Lower leg skin (tissue), 4 donors: ENCODE measurements around the gene PDK2. TPM values are rescaled to one million over a fixed set of nuclear protein-coding genes. Genes with fewer than 3 reads are reported as not detected.

Experiments
- DNase-seq, 2 donors: peaks; one replicate each; pipeline ENCODE4 v3.0.0-alpha.2; 2019; ENCODE audit warnings: low spot score in 2 of 2
- H3K4me3 ChIP-seq: fragments of 200-600 bp; sonication (generic); 2 replicates; pipeline ENCODE4 v1.5.1; 2017; ENCODE audit warnings: mild to moderate bottlenecking, low read depth; ENCODE audit not compliant: poor library complexity, severe bottlenecking
- POLR2A ChIP-seq, 2 donors: fragments of 450-650 bp; IDR thresholded peaks; one replicate each; pipeline ENCODE4 v1.6.1; 2016 to 2017; ENCODE audit warnings: antibody characterized with exemption in 2 of 2, mild to moderate bottlenecking in 1 of 2, moderate library complexity in 1 of 2
- WGBS, 2 donors: methylation state at CpG; one replicate each; pipeline ENCODE4 v1.1.5; 2018; 5-methylcytosine and 5-hydroxymethylcytosine counted together
- intact Hi-C: fragments of 100-400 bp; cut with DNase I; formaldehyde crosslinking; loops from one replicate; pipeline ENCODE4 v1.15.0; 2023; ENCODE audit warnings: low total_unique reads
- total RNA-seq, 4 donors: library from RNA; depleted of rRNA; stranded (reverse); fragments of >200 nt; gene quantifications; one replicate each; pipeline ENCODE4 v1.1.0, GENCODE V29; 2016
- TF ChIP-seq, protein P1 (sequence below), 3 donors: fragments of 450-650 bp; IDR thresholded peaks; one replicate each; pipeline ENCODE4 v1.5.1; 2016; ENCODE audit warnings: antibody characterized with exemption in 3 of 3, mild to moderate bottlenecking in 3 of 3, moderate library complexity in 2 of 3

Gene PDK2
- total RNA-seq, 4 donors from 2014 or later, result 35.6 to 86.6 (median 57.0) TPM

DNA sequence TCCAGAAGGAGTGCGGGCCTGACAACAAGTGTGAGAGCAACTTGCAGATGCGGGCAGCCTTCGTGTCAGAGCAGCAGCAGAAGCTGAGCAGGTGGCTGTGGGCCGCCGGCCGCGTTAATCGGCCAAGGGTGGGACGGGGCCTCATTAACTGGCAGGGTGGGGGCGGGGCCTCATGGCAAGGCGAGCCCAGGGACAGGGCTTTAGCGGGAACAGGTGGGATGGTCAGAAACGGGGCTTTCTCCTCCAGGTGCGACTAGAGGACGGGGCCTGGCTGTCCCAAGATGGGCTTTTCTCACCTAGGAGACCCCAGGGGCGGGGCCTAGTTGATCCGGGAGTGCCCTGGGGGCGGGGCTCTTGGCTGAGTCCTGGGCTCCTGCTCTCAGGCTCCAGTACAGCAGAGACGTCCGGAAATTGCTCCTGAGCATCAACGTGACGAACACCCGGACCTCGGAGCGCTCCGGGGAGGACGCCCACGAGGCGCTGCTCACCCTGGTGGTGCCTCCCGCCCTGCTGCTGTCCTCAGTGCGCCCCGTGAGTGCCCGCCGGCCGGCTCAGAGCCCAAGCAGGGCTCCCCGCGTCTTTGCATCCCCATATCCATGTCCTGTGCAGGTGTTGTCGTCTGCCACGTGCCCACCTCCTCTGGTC is 18.4 kb upstream of the PDK2 start:
- no peak for DNase-seq
- TF ChIP-seq POLR2A (IDR thresholded peaks at IDR 0.05), result no peak
- TF ChIP-seq, protein P1, sequence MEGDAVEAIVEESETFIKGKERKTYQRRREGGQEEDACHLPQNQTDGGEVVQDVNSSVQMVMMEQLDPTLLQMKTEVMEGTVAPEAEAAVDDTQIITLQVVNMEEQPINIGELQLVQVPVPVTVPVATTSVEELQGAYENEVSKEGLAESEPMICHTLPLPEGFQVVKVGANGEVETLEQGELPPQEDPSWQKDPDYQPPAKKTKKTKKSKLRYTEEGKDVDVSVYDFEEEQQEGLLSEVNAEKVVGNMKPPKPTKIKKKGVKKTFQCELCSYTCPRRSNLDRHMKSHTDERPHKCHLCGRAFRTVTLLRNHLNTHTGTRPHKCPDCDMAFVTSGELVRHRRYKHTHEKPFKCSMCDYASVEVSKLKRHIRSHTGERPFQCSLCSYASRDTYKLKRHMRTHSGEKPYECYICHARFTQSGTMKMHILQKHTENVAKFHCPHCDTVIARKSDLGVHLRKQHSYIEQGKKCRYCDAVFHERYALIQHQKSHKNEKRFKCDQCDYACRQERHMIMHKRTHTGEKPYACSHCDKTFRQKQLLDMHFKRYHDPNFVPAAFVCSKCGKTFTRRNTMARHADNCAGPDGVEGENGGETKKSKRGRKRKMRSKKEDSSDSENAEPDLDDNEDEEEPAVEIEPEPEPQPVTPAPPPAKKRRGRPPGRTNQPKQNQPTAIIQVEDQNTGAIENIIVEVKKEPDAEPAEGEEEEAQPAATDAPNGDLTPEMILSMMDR (IDR thresholded peaks at IDR 0.05), result no peak
- H3K4me3 ChIP-seq, result no peak overlapping the region
- WGBS, 2 donors, result 52 to 64% methylated on average over 25 to 33 of the region's 39 CpGs
- intact Hi-C loops, result no loop called here

DNA sequence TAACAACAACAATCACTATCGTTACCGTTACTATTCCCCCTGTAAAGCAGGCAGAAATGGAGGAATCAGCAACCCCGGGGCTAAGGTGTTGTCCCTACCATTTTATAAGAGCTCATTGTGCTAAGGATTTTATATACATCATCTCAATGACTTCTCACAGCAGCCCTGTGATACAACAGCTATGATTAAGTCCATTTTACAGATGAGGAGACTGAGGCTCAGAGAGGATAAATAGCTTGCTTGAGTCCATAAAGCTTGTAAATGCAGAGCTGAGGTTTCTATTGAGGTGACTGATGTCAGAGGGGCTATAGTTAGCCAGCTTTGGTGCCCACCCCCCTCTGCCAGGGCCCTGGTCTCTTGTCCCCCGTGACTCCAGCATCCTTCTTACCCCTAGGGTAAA is 16.7 kb upstream of the PDK2 start:
- intact Hi-C loops, result no loop called here
- 86 to 90% methylated on average over 4 of the region's 4 CpGs for WGBS, 2 donors
- TF ChIP-seq, protein P1 (IDR thresholded peaks at IDR 0.05), result no peak
- no peak for TF ChIP-seq POLR2A (IDR thresholded peaks at IDR 0.05)

DNA sequence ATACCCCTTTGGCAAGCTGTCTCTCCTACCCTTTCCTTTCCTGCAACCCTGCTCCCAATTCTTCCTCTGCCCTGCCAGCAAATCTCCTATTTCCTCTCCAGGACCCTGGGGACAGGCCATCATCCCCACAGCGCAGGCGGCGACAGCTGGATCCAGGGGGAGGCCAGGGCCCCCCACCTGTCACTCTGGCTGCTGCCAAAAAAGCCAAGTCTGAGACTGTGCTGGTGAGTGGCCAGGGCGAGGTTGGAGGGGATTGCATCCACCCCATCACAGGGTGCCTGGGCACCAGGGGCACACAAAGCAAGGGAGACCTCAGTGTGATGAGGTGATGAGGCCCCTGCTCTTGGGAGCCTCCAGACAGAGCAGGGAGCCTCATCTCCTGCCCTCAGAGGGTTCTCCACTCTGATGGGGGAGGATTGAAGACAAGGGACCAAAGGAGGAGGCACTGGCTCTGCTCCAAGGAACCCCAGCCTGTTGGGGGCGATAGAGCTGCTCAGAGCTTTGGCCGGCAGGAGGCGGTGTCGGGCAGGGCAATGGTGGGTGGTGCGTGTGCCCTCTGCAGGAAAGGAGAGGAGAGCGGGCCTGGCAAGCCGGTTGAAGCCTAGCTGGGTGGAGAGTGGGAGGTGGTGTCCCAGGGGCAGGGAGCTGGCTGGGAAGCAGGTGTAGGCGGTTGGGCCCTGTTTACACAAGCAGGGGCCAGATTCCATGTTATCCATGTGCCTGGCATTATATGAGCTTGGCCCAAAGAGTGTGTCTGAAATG is 15.6 kb upstream of the PDK2 start:
- whole genome bisulfite sequencing, 2 donors, result 60 to 72% methylated on average over 12 of the region's 12 CpGs
- no peak for TF ChIP-seq POLR2A (IDR thresholded peaks at IDR 0.05)
- TF ChIP-seq, protein P1 (IDR thresholded peaks at IDR 0.05), result peak in 1 of 3 donors; percentile 67
- intact Hi-C loops, result no loop called here
- H3K4me3 ChIP-seq, result no peak overlapping the region
- peak; percentile 38 to 88 for DNase-seq

More for the DNA sequence above, 16.7 kb upstream of the PDK2 start:
- H3K4me3 ChIP-seq, result no peak overlapping the region
- DNase-seq, result no peak

DNA sequence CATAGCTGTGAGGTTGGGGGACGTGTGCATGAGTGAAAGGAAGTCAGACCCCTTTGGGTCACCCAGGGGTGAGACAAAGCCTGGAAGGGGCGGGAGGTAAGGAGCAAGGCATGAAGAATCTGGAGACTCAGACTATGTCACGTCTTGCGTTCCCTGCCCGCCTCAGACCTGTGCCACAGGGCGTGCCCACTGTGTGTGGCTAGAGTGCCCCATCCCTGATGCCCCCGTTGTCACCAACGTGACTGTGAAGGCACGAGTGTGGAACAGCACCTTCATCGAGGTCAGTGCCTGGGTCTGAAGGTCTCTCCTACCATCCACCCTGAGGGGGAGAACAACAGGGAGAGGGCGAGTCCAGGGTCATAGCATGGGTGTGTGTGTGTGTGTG is 15.1 kb upstream of the PDK2 start:
- intact Hi-C loops, result no loop called here
- DNase-seq, result no peak
- H3K4me3 ChIP-seq, result no peak overlapping the region
- WGBS, 2 donors, result 69 to 72% methylated on average over 11 of the region's 11 CpGs
- TF ChIP-seq, protein P1 (IDR thresholded peaks at IDR 0.05), result no peak
- TF ChIP-seq POLR2A (IDR thresholded peaks at IDR 0.05), result no peak

GRCh38 chr17:50080827-50081226 is 14.3 kb upstream of the PDK2 start:
- TF ChIP-seq, protein P1 (IDR thresholded peaks at IDR 0.05), result no peak
- WGBS, 2 donors, result 77 to 78% methylated on average over 7 of the region's 7 CpGs
- no peak for DNase-seq
- H3K4me3 ChIP-seq, result no peak overlapping the region
- intact Hi-C loops, result no loop called here
